Fibroblast of mammary gland (primary cell): ENCODE measurements around the gene IL1RAPL1.
A peak's percentile ranks its signal among the peaks of the same experiment; 100 is the strongest.
"Not testable (repeated sequence)": the region's sequence is repeated elsewhere in the genome, so short reads cannot be mapped to it uniquely, and the experiment has no call there.

Source experiments
- DNase-seq: peaks from one replicate; pipeline ENCODE4 v3.0.0-alpha.2; 2010; ENCODE audit warnings: low read depth
- H3K4me3 ChIP-seq: 2 replicates; pipeline ENCODE4 v1.5.1; 2011; ENCODE audit warnings: low read depth, mild to moderate bottlenecking, low read length, moderate library complexity; ENCODE audit not compliant: control insufficient read depth
- TF ChIP-seq, protein P1 (sequence below): conservative IDR thresholded peaks from 2 replicates; pipeline ENCODE4 v1.5.1; 2011; ENCODE audit warnings: low read depth, low read length, inconsistent platforms; ENCODE audit not compliant: control insufficient read depth, insufficient read depth

IL1RAPL1 gene

GRCh38 chrX:29110041-29110440 lies 522.8 kb downstream of the IL1RAPL1 start:
- no peak for DNase-seq
- TF ChIP-seq, protein P1, sequence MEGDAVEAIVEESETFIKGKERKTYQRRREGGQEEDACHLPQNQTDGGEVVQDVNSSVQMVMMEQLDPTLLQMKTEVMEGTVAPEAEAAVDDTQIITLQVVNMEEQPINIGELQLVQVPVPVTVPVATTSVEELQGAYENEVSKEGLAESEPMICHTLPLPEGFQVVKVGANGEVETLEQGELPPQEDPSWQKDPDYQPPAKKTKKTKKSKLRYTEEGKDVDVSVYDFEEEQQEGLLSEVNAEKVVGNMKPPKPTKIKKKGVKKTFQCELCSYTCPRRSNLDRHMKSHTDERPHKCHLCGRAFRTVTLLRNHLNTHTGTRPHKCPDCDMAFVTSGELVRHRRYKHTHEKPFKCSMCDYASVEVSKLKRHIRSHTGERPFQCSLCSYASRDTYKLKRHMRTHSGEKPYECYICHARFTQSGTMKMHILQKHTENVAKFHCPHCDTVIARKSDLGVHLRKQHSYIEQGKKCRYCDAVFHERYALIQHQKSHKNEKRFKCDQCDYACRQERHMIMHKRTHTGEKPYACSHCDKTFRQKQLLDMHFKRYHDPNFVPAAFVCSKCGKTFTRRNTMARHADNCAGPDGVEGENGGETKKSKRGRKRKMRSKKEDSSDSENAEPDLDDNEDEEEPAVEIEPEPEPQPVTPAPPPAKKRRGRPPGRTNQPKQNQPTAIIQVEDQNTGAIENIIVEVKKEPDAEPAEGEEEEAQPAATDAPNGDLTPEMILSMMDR = no peak
- H3K4me3 ChIP-seq = no peak overlapping the region

DNA sequence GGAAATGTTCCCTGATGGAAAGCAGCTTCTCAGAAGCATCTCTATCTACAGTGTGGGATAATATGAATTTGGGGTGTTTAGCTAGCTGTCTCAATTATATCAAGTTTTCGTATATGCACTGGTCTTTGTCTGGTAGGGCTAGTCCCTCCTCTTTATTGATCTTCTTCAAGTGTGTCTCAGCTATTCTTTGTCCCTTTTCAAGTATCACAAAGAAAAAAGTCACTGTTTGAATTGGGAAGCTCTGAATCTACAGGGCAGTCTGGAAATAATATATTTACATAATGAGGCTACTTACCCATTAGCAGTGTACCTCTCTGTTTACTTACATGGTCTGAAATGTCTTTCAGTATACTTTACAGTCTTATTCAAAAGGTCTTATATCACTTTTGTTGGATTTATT lies 526.0 kb downstream of the IL1RAPL1 start:
- H3K4me3 ChIP-seq = no peak overlapping the region
- no peak for DNase-seq
- TF ChIP-seq, protein P1 = no peak

DNA sequence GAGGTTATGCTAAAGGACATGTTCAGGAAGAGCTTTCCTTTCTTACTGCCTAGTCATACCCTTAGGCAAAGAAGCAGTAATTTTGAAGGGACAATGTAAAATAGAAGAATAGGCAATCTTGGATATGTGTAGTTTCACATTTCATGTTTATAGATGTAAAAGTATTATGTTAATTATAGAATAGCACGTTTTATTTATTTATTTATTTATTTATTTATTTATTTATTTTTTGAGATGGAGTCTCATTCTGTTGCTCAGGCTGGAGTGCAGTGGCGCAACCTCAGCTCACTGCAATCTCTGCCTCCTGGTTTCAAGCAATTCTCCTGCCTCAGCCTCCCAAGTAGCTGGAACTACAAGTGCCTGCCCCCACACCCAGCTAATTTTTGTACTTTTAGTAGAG lies 535.6 kb downstream of the IL1RAPL1 start:
- not testable (repeated sequence) for DNase-seq, H3K4me3 ChIP-seq

GRCh38 chrX:29130905-29131304 lies 543.7 kb downstream of the IL1RAPL1 start:
- DNase-seq = no peak
- TF ChIP-seq, protein P1 = no peak
- H3K4me3 ChIP-seq = no peak overlapping the region

DNA sequence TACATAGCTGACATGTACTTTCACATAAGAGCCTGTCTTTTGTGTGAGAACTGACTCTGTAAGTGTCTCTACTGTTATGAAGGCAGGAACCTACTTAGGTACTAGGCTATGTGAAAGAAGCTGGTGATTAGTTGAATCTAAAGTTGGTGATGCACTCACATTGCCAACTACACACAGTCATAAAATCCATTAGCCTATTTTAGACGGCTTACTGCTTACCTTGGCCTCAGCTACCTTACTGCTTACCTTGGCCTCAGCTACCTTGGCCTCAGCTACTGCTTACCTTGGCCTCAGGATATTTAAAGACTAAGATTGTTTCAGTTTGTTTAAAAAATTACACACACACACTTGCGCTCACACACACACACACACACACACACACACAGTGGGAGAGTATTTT lies 549.7 kb downstream of the IL1RAPL1 start:
- no peak for DNase-seq
- TF ChIP-seq, protein P1 = no peak
- H3K4me3 ChIP-seq = no peak overlapping the region

DNA sequence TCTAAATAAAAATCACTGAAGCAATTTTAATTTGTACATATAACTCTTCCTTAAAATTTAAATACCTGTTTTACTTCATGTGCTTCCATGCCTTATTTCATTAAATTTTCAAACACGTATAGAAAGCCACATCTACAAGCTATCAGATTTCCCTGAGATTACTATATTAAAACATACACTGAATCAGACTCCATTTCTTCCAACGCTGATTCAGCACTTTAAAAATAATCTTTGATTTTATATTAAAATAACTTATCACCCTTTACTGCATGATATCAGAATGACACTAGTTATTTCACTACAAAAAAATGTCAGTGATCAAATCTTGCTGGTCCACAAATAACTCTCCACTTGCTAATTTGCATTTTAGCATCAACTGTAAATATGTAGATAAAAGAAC lies 550.8 kb downstream of the IL1RAPL1 start:
- DNase-seq = no peak
- TF ChIP-seq, protein P1 = no peak
- no peak overlapping the region for H3K4me3 ChIP-seq

- TF ChIP-seq, protein P1 = no peak
- no peak overlapping the region for H3K4me3 ChIP-seq
- peak; percentile 1 for DNase-seq
Measured at GRCh38 chrX:29143356-29143755, 556.1 kb downstream of the IL1RAPL1 start.

DNA sequence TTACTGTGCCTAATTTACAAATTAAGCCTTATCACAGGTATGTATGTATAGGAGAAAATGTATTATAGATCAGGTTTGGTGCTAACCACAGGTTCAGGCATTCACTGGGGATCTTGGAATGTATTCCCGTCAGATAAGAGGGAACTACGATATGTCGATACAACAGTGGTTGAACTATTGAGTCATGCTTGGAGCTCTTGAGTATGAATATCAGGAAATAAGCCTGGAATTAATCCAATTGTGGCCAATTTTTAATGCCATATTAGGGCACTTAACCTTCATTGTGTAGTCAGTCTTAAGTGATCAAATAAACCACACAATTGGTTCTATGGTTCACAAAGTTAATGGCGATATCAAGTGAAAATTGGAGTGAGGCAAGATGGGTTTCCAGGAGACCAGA lies 556.5 kb downstream of the IL1RAPL1 start:
- TF ChIP-seq, protein P1 = no peak
- no peak for DNase-seq
- no peak overlapping the region for H3K4me3 ChIP-seq
